Astrocyte (in vitro differentiated cells and primary cell): ENCODE data around the gene DDR1.

Experiments used
- CTCF ChIP-seq: IDR thresholded peaks from 2 replicates; pipeline ENCODE4 v1.5.1; 2011; ENCODE audit warnings: low read depth, mild to moderate bottlenecking, inconsistent platforms, low read length, moderate library complexity; ENCODE audit not compliant: insufficient read depth
- EZH2 ChIP-seq: IDR thresholded peaks from 2 replicates; pipeline ENCODE4 v1.6.1; 2012; ENCODE audit warnings: mild to moderate bottlenecking, low read length, inconsistent platforms; ENCODE audit not compliant: insufficient read depth

GRCh38 chr6:30840935-30841643 lies 43.2 kb upstream of the DDR1 start:
- TF ChIP-seq CTCF = no peak
- no peak for TF ChIP-seq EZH2
